ENCODE data around the gene STMN3. TPM values are rescaled to one million over a fixed set of nuclear protein-coding genes. Genes with fewer than 3 reads are reported as not detected.

The STMN3 gene
- total and polyA plus RNA-seq, 2 of the 8 experiments (the other 6 are each of a cell fraction or from before 2014, with no cell fraction given), result 51.5 to 63.1 TPM

DNA sequence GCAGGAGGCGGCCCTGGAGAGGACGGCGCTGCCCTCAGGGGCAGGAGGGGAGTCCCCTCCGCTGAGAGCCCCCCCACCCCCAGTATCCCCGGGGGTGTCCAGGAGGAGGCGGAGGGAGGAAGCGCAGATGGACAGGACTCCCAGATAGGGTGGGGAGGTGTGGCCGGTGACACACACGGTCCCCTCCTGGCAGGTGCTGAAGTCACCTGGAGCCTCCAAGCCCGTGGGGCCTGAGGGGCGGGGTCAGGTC lies 1.4 kb downstream of the STMN3 start:
- H3K56ac ChIP-seq (replicated peaks; ENCODE audit: insufficient read length, low read depth, low read length), result peak overlapping the region; percentile 30
- no peaks in the 10 kb centered on the region; the same call in none of the 2 replicates for H3K79me1 ChIP-seq (ENCODE audit: low read depth, low read length)
- H4K91ac ChIP-seq (replicated peaks; ENCODE audit: insufficient read length, low read length), result no peak overlapping the region
- peaks cover 0 to 15% (median 12%) of the 10 kb centered on the region in 4 experiments; a peak in 6 of 7 replicates for H3K4me1 ChIP-seq (replicated peaks in 1 of 4; ENCODE audit: control insufficient read depth in 3 of 4, insufficient read depth in 4 of 4, low read length in 3 of 4)
- H3K36me3 ChIP-seq (ENCODE audit: control insufficient read depth in 2 of 4, insufficient read depth in 4 of 4, low read length in 3 of 4), result no peaks in the 10 kb centered on the region; a peak in 1 of 8 replicates
- H4K5ac ChIP-seq (ENCODE audit: insufficient read length, low read depth, low read length), result no peak overlapping the region
- no peak overlapping the region for H2BK5ac ChIP-seq (ENCODE audit: low read depth, low read length)
- no peak overlapping the region for H2BK20ac ChIP-seq (ENCODE audit: low read length)
- no peaks in the 10 kb centered on the region for H3K9me3 ChIP-seq (ENCODE audit: insufficient read depth in 2 of 2, low read depth in 1 of 2, low read length in 1 of 2)
- no peak overlapping the region for H3K27ac ChIP-seq (ENCODE audit: low read depth, low read length)
- H3K79me2 ChIP-seq (ENCODE audit: control insufficient read depth in 1 of 2, insufficient read depth in 2 of 2, low read length in 2 of 2), result no peaks in the 10 kb centered on the region
- no peak overlapping the region for H3K23ac ChIP-seq (ENCODE audit: insufficient read length)
- 14% methylated on average over 8 of the region's 11 CpGs; no CpG with 5 or more reads in 1 of the 2 experiments for WGBS, 2 experiments (ENCODE audit: extremely low coverage in 1 of 2, insufficient coverage in 1 of 2, insufficient read length in 1 of 2, insufficient replicate concordance in 2 of 2, low coverage in 1 of 2, low lambda C conversion rate in 2 of 2, missing lambda C conversion rate in 1 of 2)
- peak overlapping the region; percentile 34 to 85 (median 49); a peak in 7 of 8 replicates for H3K4me3 ChIP-seq (ENCODE audit: extremely low read depth in 1 of 4, insufficient read depth in 2 of 4, low read depth in 3 of 4, low read length in 4 of 4)
- DNase-seq (ENCODE audit: low read depth in 1 of 2, low spot score in 2 of 2) (no peak), FAIRE-seq (no peak)
- peak overlapping the region; percentile 71 to 84 for H3K4me2 ChIP-seq (ENCODE audit: insufficient read depth in 1 of 2, low read depth in 2 of 2, low read length in 2 of 2)
- no peak overlapping the region for H2AFZ ChIP-seq (ENCODE audit: low read length)
- no peak overlapping the region for H2BK15ac ChIP-seq (ENCODE audit: low read length)
- ChIA-PET CTCF (ENCODE audit: partially characterized antibody) (interaction anchor here (0.6 to 1.5 kb wide), 3 partner anchors 10 to 406 kb away, joined by 3 to 11 read pairs (median 3); no protein-coding TSS in a partner anchor), POLR2A (ENCODE audit: partially characterized antibody) (interaction anchor here (0.8 to 1.9 kb wide), 2 partner anchors 9 to 40 kb away, joined by 3 to 7 read pairs; no protein-coding TSS in a partner anchor)
- no peak overlapping the region for H3K4ac ChIP-seq (replicated peaks; ENCODE audit: insufficient read length, low read depth, low read length)
- no peak overlapping the region; the same call in 1 of the 2 replicates for H4K8ac ChIP-seq (ENCODE audit: extremely low read depth, insufficient read depth, low read length)
- no peak overlapping the region for H2AK5ac ChIP-seq (ENCODE audit: low read depth, low read length)
- no peak overlapping the region; the same call in 1 of the 2 replicates for H2BK12ac ChIP-seq (ENCODE audit: low read depth, low read length)
- H2BK120ac ChIP-seq (replicated peaks; ENCODE audit: low read depth, low read length), result no peak overlapping the region
- no peak overlapping the region for H3K9ac ChIP-seq (replicated peaks in 1 of 4; ENCODE audit: extremely low read depth in 1 of 4, low read depth in 3 of 4, low read length in 3 of 4)
- peaks cover 10 to 11% of the 10 kb centered on the region in 2 experiments for H4K20me1 ChIP-seq (replicated peaks in 1 of 2; ENCODE audit: control insufficient read depth in 1 of 2, insufficient read depth in 2 of 2, low read length in 2 of 2)
- peak overlapping the region; percentile 6; the same call in 1 of the 2 replicates for H3K18ac ChIP-seq (ENCODE audit: extremely low read depth, low read length)
- peaks cover 0 to 2% (median 0%) of the 10 kb centered on the region in 4 experiments; a peak in 2 of 7 replicates for H3K27me3 ChIP-seq (replicated peaks in 1 of 4; ENCODE audit: control insufficient read depth in 3 of 4, extremely low read depth in 1 of 4, insufficient read depth in 3 of 4, low read length in 3 of 4)
- peaks cover 13% of the 10 kb centered on the region for H3K23me2 ChIP-seq (ENCODE audit: low read depth, low read length)
- no peak overlapping the region for H3K14ac ChIP-seq (ENCODE audit: insufficient read length)
- TF ChIP-seq EGR1 (IDR thresholded peaks at IDR 0.05; ENCODE audit: borderline replicate concordance, low read depth, low read length), result no peak
- no peak for TF ChIP-seq RXRA (IDR thresholded peaks at IDR 0.05; ENCODE audit: insufficient read depth, low read depth, low read length)
- TF ChIP-seq, protein P1, sequence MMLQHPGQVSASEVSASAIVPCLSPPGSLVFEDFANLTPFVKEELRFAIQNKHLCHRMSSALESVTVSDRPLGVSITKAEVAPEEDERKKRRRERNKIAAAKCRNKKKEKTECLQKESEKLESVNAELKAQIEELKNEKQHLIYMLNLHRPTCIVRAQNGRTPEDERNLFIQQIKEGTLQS (IDR thresholded peaks at IDR 0.05; ENCODE audit: insufficient read depth, low read depth, low read length), result no peak
- TF ChIP-seq CEBPB (IDR thresholded peaks at IDR 0.05; ENCODE audit: low read depth, low read length), result no peak
- 0 out of 2 replicates have a peak, but pooled peaks have one; percentile 27 for TF ChIP-seq BACH1 (IDR thresholded peaks at IDR 0.05; ENCODE audit: low read length)
- no peak for TF ChIP-seq GABPA (IDR thresholded peaks at IDR 0.05; ENCODE audit: borderline replicate concordance, insufficient read depth, low read length)
- TF ChIP-seq RBBP5 (IDR thresholded peaks at IDR 0.05; ENCODE audit: borderline replicate concordance, low read depth, low read length), result 0 out of 2 replicates have a peak, but pooled peaks have one; percentile 11

Measured in H1 (cell line).